Fibroblast of the conjunctiva (primary cell): ENCODE data around the gene PMM2.
"Not testable (repeated sequence)": the region's sequence is repeated elsewhere in the genome, so short reads cannot be mapped to it uniquely, and the experiment has no call there.

Source experiments
- DNase-seq: peaks from one replicate; pipeline ENCODE4 v3.0.0-alpha.2; 2010; ENCODE audit warnings: low read depth

Gene PMM2

DNA sequence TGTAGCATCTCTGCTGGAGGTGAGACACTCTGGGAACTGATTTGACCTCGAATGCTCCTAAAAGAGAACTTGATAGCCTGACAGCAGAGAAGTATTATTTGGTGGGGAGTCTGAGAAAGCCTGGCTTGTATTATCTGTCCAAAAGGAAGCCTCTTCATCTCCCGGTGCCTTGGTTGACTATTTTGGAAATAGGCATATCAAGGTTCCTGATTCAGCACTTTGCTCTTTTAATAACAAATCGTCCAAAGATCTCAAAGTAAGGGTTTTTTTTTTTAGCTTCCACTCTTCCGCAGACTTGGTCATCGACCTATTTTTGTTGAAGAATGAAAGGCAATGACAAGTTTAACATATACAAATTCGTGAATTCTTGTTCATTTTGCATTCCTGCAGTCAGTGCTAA, 15.0 kb upstream of the PMM2 start:
- DNase-seq = no peak

DNA sequence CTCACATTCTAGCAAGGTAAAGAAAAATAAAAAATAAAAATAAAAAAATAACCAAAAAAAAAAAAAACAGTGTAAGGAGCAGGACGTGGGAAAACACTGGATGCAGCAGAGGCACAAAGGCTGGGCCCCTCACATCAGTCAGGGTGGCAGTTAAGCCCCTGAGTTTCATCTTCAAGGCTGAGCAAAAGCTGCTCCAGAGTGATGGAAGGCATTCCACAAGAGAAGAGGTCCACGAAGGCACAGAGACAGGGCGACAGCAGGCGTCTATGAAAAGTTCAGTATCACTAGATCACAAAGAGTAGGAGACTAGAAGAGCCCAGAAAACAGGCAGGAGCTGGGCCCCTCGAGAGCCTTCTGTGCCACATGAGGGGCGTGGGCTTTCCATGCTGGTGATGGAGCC, 12.2 kb upstream of the PMM2 start:
- no peak for DNase-seq

DNA sequence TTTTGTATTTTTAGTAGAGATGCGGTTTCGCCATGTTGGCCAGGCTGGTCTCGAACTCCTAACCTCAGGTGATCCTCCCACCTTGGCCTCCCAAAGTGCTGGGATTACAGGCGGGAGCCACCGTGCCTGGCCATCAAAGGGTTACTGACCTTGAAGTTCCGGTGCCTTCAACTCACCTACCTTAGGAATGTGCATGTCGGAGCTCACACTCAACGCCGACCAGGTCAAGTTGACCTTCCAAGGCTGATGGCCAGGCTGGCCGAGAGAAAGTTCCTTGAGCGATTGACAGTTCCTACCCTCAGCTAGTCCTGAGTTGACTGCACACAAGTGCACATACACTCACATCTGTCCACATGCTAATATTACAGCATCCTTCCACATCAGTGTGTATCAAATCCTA, 11.3 kb upstream of the PMM2 start:
- not testable (repeated sequence) for DNase-seq

DNA sequence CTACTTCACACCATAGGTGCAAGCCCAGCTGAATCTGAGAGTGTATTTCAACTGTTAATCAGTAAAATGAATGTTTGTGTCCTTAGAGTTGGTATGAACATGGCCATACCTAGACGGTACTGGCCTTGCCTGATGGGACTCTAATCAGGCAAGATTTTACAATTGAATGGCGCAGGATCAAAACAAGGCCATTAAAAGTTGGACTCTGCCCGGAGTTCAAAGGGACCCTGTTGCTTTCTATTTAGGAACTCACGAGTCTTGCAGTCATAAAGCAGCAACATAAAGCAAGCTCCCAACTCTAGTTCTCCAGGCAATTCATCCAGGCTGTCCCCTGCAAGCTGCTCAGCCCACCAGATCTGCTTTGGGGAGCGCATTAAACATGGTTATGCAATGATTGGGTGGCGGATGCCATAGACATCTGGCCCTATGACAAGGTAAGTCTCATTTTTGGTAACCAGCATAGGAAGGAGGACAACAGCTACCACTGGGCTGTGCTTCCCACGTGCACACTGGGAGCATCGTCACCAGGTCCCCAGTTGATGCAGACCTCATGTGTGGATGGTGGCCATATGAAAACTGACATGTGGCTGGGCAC, 9.0 kb upstream of the PMM2 start:
- DNase-seq = no peak

DNA sequence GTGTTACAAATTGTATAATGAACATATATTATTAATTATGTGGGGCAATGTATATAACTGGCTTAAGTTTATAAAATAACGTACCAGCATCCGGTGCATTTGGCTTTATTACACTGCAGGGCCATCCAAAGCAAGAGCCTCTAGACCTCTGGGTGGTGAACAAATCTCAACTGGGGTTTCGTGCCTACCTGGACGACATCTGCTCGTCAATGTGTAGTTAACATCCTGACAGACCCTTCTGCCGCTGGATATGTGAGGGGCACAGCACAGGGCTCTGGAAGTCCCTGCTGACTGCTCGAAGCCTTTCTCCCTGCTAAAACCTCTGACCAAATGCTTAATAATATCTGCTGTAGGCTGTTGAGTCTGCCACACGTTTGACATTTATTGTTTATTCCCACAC, 2.5 kb upstream of the PMM2 start:
- no peak for DNase-seq

DNA sequence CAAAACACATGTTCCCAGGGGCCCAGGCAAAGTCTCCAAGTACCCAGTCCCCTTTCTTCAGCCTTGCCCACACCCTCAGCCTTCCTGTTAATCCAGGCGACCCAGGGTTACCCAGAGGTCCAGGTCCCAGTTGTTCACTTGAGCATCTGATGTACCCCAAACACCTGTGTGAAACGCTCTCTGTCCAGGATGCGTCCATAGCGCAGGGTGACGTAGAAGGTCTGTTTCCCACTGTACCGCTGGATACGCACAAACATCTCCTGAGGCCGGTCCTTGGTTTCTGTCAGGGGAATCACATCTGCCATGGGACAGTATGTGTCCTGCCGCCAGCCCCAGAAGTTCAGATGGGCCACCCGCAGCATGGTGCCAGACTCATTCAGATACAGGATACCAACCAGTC, 1.8 kb upstream of the PMM2 start:
- DNase-seq = no peak

DNA sequence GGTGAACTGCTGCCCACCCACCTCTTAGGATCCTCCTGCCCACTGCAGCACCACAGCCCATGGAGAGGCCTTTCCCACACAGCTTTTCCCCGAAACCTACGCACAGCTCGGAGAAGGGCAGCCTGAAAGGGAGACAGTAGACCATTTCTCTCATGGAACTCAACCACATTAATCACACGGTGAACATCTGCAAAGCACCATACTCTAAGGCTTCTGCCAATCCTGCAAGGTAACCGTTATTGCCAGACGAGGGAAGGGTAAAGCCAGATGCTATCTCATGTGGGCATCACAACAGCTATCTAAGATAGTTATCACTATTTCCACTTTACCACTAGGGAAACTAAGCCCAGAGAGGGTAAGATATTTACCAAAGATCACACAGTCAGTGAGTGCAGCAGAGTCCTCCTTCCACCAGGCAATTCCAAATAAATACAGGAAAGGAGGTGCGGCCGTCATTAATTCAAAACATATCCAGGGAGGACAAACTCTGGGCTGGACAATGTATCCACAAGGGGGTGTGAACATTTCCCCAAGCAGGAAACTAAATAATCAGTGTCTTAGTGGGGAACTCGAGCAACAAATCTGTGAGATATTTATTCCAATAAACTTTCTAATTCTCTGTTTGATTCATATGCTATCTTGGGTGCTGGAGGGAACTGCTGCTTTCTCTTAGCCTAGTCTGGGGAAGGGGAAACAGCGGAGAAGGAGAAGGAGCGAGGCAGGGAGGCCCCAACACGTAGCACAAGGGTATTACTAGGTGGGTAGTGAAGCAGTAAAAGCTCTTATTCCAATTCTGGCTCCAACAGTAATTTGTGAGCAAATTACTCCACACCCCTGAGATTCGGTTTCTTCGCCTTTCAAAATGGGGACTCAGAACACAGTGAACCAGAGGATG, 923 bp upstream of the PMM2 start:
- no peak for DNase-seq

DNA sequence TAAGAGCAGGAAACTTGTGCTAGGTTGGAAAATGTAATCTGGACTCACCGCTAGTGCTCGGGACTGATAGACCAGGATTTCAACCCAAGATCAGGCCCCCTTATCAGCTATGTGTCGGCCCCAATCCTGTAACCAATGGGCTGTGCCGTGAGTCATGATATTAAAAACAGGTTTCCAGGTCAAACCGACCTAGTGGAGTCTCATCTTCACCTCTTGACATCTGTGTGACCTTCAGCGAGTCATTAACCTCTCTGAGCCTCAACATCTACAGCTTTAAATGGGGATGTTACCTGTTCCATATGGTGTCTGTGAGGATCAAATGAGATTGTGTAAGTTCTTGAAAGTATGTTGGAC, 512 bp downstream of the PMM2 start:
- DNase-seq = no peak

DNA sequence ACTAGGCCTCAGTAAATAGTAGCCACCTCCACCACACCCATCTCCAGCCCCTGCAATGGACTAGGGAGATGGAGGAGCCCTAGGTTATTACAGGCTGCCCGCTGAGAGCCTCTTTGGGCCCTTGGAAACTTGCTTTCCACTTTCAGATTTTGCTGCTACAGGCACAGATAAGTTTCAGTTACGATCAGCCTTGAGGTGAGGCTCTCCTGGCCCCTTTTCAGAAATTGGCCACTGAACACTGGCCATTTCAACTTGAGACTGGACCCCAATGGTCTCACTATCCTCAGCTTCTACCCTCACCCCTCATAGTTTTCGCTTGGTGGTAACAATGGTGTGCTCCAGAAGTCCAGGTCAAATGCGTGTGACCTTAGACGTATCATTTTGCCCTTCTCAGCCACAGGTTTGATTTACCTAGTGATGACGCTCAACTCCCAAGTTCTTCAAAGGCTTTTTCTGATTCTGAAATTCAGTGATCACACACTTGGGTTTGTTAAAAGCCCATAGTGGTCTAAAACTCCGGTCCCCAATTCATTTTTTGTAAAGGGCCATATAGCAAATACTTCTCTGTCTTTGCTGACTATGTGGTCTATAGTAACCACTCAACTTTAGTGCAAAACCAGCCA, 1.0 kb downstream of the PMM2 start:
- no peak for DNase-seq

DNA sequence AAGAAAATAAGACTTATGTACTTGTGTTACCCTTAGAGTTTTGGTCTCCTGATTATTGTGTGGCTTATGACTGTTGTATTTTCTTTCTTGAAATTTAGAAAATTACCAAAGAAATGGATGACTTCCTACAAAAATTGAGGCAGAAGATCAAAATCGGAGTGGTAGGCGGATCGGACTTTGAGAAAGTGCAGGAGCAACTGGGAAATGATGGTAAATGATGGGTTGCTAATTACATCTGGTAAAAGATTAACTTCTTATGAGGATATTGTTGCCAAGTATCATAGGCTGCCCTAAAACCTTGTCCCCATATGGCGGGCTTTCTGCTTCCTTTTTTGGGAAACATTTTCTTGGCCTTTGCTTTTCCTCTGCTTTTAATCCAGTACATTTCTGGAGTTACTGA, 4.1 kb downstream of the PMM2 start:
- DNase-seq = no peak

DNA sequence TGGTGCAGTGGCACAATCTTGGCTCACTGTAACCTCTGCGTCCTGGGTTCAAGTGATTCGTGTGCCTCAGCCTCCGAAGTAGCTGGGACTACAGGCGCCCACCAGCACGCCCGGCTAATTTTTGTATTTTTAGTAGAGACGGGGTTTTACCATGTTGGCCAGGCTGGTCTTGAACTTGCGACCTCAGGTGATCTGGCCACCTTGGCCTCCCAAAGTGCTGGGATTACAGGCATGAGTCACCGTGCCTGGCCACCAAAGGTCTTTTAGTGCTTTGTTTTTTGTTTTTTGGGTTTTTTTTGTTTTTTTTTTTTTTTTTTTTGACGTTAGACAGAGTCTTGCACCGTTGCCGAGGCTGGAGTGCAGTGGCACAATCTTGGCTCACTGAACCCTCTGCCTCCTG, 6.1 kb downstream of the PMM2 start:
- DNase-seq = not testable (repeated sequence)

DNA sequence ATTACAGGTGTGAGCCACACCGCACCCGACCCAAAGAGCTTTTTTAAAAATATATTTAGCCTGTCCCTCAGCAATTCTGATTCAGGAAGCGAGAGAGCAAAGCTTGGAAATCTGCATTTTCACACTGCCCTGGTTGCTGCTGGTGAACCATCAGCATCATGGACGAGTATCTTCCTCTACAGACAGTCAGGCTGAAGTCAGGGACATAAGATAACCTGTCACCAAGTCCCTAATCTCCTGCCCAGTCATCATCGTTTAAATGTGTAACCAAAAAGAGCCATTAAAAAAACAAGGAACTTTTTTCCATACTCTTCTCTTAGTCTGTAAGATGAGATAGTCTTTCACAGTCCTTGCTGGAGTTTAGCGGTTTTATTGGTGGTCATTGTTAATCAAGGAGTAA, 6.7 kb downstream of the PMM2 start:
- DNase-seq = no peak

DNA sequence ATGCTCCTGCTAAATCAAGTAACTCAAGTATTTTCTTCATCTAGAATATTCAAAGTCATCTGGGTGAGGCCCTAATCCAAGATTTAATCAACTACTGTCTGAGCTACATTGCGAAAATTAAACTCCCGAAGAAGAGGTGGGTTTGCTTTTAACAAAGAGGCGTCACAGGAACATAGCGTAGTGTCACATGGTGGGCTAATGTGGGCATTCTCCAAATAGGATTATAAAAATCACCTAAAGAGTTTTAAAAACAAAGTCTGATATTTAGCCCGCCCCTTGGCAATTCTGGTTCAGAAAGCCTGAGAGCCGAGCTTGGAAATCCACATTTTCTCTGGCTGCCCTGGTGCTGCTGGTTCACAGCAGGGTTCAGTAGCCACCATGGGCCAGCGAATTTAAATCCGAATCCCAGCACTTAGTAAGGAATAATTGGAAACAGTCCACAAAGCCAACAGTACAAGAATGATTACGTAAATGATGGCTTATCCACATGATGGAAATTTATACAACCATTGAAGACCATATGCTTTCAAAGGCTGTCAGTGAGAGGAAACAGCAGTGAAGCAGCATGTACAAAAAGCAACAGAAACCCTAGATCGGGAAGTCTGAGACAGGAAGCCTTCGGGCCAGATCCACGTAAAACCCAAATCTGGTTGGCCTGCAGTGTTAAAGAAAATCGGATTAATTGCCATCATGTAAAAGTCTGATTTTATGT, 8.8 kb downstream of the PMM2 start:
- no peak for DNase-seq

DNA sequence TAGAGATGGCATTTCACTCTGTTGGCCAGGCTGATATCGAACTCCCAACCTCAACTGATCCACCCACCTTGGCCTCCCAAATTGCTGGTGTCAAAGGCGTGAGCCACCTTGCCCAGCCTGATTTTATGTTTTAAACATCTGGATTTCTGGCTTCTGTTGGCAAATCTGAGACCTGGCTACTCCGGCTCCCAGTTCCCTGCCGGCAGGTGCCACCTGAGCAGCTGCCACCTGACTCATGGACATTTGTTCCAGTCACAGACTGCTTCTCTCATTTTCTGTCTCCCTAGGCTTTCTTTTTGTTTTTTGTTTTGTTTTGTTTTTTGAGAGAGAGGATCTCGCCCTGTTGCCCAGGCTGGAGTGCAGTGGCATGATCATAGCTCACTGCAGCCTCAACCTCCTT, 9.6 kb downstream of the PMM2 start:
- no peak for DNase-seq

DNA sequence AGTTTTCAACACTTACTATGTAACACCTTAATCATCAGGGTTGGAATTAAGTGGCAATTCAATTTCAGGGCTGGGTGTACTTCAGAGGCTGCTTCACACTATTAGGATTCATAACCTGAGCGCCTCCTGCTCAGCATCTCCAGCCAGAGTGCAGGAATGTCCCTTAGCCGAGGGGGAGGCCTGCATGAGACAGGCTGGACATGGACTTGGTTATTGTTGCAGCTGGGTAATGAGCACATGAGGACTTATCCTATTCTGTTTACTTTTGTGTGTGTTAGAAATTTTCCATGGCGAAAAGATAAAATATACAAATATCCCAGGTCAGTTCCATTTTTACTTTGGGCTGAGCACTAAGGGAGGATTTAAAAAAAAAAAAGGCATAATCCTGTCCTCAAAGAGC, 10.4 kb downstream of the PMM2 start:
- no peak for DNase-seq

DNA sequence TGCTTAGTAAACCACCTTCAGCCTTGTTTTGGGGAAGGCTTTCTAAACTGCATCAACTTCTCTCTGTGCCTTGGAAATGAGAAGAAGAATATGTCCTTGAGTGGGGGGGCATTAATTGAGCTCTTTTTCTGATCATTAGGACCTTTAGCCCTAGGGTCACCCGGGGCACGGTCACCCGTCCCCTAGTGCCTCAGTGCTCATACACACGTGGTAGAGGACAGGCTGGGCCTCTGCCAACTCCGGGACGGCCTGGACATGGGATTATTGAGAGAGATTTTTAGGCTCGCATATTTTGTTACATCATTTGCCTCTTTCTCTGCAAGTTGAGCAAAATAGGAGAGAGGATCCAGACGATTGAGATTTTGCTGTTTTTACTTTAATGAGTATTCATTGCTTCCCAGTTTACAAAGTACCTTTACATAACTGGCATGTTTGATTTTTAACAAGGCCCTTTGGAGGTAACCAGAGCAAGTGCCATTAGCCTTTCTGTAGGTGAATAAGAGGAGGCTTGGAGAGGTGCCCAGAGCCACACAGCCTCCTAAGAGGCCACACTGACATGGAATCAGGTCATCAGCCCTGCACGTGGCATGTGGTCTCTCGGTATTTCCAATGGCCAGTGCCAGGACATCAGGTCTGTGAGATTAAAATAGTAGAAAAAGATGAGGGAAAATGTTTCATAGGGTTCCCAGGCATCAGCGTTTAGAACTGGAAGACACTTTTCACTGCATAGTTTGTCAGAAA, 11.1 kb downstream of the PMM2 start:
- DNase-seq = no peak

DNA sequence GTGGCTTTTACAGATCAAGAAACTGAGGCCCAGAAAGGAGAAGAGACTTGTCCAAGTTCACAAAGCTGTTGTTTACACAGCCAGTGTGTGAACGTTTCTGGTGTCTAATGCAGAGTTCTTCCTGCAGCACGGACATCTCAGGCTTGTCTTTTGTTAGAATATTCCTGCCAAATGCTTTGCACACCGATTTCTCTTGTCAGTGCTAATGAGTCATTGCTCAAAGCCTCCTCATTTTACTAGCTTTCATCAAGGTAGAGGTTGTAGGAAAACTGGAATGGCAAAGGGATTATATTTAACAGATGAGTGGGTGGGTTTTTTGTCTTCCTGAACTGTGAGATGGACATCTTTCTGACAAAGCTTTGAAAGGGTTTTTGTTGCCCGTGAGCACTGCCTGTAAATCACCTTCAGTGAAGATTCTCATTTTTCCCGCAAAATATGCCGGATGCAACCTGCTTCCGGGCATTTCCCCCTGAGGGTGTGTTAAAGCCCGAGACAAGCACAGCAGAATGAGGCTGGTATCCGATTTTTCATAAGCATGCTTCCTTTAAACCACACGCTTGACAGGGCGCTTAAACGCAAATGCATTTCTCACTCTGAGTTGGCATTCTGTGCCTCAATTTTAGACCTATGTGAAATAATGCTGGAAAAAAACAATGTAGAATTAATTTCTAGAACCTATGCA, 14.7 kb downstream of the PMM2 start:
- DNase-seq = no peak

DNA sequence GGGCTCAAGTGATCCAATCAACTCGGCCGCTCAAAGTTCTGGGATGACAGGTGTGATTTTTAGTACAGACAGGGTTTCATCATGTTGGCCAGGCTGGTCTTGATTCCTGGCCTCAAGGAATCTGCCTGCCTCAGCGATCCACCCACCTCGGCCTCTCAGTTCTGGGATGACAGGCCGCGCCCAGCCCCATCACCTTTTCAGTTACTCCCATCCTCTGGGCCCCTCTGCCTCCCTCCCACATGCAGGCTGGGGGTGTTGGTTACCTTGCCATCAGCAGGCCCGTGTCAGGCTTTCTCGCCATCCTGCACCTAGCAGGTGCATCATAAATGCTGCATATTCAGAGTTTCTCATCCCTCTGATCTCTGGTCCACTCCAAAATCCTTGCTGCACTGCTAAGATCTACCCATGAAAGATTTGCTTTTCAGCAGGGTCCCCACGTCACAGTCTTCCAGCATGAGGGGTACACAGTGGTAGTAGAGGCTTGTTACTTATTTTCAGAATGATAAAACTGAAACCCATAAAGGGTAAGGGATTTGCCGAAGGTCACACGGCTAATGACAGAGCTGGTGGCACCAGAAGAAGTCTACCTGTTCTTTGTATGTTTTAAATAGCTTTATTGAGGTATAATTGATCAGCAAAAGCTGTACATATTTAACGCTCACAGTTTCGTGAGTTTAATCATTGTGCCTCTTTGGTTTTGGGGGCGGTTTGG, 16.6 kb downstream of the PMM2 start:
- no peak for DNase-seq

DNA sequence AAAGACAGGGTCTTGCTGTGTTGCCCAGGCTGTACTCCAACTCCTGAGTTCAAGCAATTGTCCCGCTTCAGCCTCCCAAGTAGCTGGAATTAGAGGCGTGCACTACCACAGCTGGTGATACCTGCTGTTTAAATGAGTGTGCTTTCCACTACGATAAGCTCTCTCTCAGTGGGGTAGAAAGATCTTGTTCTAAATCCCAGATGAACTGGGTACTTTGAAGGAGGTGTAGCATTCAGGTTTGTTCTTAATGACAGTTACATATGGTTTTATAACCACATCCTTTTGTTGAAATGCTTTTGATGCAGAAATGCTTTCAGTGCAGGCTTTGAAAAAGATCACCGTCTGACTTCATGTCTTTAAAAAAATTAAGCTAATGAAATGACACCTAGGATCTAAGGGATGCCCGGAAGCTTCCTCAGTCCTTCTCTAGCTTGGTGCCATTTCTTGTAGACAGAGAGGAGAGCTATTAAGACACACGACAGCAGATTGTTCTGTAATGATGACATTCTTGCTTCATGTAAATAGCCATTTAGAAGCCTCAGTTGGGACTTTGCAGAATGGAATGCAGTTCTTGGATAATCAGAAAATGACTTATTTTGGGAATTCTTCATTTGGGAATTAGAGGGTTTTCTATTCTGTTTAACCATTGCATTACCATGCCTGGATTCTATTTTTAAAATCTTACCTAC, 19.5 kb downstream of the PMM2 start:
- DNase-seq = no peak
